Panc1 (cell line): ENCODE results near the gene CYP1A2. TPM values are rescaled to one million over a fixed set of nuclear protein-coding genes. Genes with fewer than 3 reads are reported as not detected.
A peak's percentile ranks its signal among the peaks of the same experiment; 100 is the strongest.

Experiments
- ATAC-seq: fragments of 200-7000 bp; cut with Tn5 transposase; 2 replicates; pipeline ENCODE4 v1.9.1; 2020; ENCODE audit warnings: mild to moderate bottlenecking, moderate library complexity
- BruUV-seq: library from RNA; stranded (reverse); fragments of 400-500 nt; replicated peaks from 2 replicates; lab custom pipeline; 2021; lab: Mats Ljungman, UMichigan
- CTCF ChIA-PET: fragments of 300-600 bp; sonication (Branson Sonifier 250); formaldehyde crosslinking; loops from one replicate; lab custom pipeline; 2022; ENCODE audit warnings: antibody characterized with exemption; lab: Charles Lee
- POLR2A ChIA-PET: fragments of 300-600 bp; sonication (Branson Sonifier 250); formaldehyde crosslinking; loops from one replicate; lab custom pipeline; 2022; ENCODE audit warnings: antibody characterized with exemption; lab: Charles Lee
- DNase-seq: peaks from one replicate; pipeline ENCODE4 v3.0.0-alpha.2; 2010; ENCODE audit warnings: low read depth, low spot score
- H3K27ac ChIP-seq: 2 replicates; pipeline ENCODE4 v1.5.1; 2011; ENCODE audit warnings: mild to moderate bottlenecking, low read length, inconsistent platforms
- H3K27me3 ChIP-seq: fragments of 200-500 bp; sonication (Bioruptor generic); 2 replicates; pipeline ENCODE4 v1.6.0; 2014; ENCODE audit warnings: low read length, inconsistent platforms; ENCODE audit not compliant: control insufficient read depth, insufficient read depth
- H3K36me3 ChIP-seq: fragments of 200-500 bp; sonication (Bioruptor generic); 2 replicates; pipeline ENCODE4 v1.5.1; 2014; ENCODE audit warnings: inconsistent platforms, mild to moderate bottlenecking, low read length, moderate library complexity; ENCODE audit not compliant: control insufficient read depth, insufficient read depth
- H3K4me1 ChIP-seq: 2 replicates; pipeline ENCODE4 v1.5.1; 2011; ENCODE audit warnings: inconsistent platforms, mild to moderate bottlenecking, low read length, moderate library complexity; ENCODE audit not compliant: control insufficient read depth, insufficient read depth
- H3K4me3 ChIP-seq, 2 experiments: 2 replicates each; pipeline ENCODE4 v1.5.1; 2011 to 2012; ENCODE audit warnings: low read depth in 2 of 2, low read length in 2 of 2, mild to moderate bottlenecking in 2 of 2, inconsistent platforms in 1 of 2, moderate library complexity in 1 of 2
- H3K9me3 ChIP-seq: fragments of 200-500 bp; sonication (Bioruptor generic); 2 replicates; pipeline ENCODE4 v1.5.1; 2014; ENCODE audit warnings: low read depth, mild to moderate bottlenecking, inconsistent platforms, low read length, moderate library complexity; ENCODE audit not compliant: control insufficient read depth, insufficient read depth
- CTCF ChIP-seq: fragments of 450-650 bp; IDR thresholded peaks from 2 replicates; pipeline ENCODE4 v1.5.1; 2017; ENCODE audit warnings: mild to moderate bottlenecking
- POLR2AphosphoS5 ChIP-seq: IDR thresholded peaks from 2 replicates; pipeline ENCODE4 v1.6.1; 2012; ENCODE audit warnings: mild to moderate bottlenecking, low read depth, low read length, moderate library complexity
- REST ChIP-seq, 2 experiments: IDR thresholded peaks; 2 replicates each; pipeline ENCODE4 v1.6.1; 2011 to 2012; ENCODE audit warnings: low read depth in 2 of 2, control low read depth in 1 of 2, low read length in 1 of 2, mild to moderate bottlenecking in 1 of 2, moderate library complexity in 1 of 2; ENCODE audit not compliant: insufficient read depth in 1 of 2
- SIN3A ChIP-seq: IDR thresholded peaks from 2 replicates; pipeline ENCODE4 v1.6.1; 2012; ENCODE audit warnings: low read depth, mild to moderate bottlenecking, low read length, moderate library complexity, borderline replicate concordance; ENCODE audit not compliant: insufficient read depth
- TCF7L2 ChIP-seq: IDR thresholded peaks from 2 replicates; pipeline ENCODE4 v1.6.1; 2011; ENCODE audit warnings: mild to moderate bottlenecking, low read depth, low read length, inconsistent platforms
- in situ Hi-C: cut with HindIII; loops from 2 replicates; pipeline ENCODE4 v1.10.0; 2016; ENCODE audit warnings: low sequenced_read_pairs, low pct_unique_long_range_greater_than_20kb
- intact Hi-C: fragments of 100-400 bp; cut with micrococcal nuclease; formaldehyde crosslinking; loops from one replicate; pipeline ENCODE4 v1.10.0; 2022; ENCODE audit not compliant: unreplicated experiment
- total RNA-seq: library from RNA; stranded (reverse); gene quantifications from one replicate; pipeline ENCODE4 v1.2.1, GENCODE V29; 2021; ENCODE audit not compliant: unreplicated experiment

The CYP1A2 gene
- total RNA-seq, 1 experiment from 2014 or later, result not detected

- POLR2A ChIA-PET, result no interaction called here
- in situ Hi-C loops (no loop called here), intact Hi-C loops (no loop called here)
- Histone ChIP-seq H3K27ac (no peak overlapping the region), H3K9me3 (no peaks in the 10 kb centered on the region), H3K27me3 (no peaks in the 10 kb centered on the region), H3K4me1 (peaks cover 7% of the 10 kb centered on the region; the same call in 1 of the 2 replicates), H3K4me3 (no peak overlapping the region), H3K36me3 (peaks cover 2% of the 10 kb centered on the region; the same call in 1 of the 2 replicates)
- BruUV-seq, result TSS peak; percentile 77
- ATAC-seq (no peak), DNase-seq (no peak)
- TF ChIP-seq SIN3A (no peak), POLR2AphosphoS5 (no peak), CTCF (no peak), REST (IDR thresholded peaks at IDR 0.05; ENCODE audit: insufficient read depth in 1 of 2, low read depth in 2 of 2, low read length in 1 of 2) (no peak), TCF7L2 (no peak)
- CTCF ChIA-PET, result no interaction called here
Observed at GRCh38 chr15:74802290-74802689, 53.6 kb downstream of the CYP1A2 start.

GRCh38 chr15:74802862-74803447 lies 54.3 kb downstream of the CYP1A2 start:
- no peak for DNase-seq
- CTCF ChIA-PET, result no interaction called here
- no TSS peak for BruUV-seq

More at GRCh38 chr15:74802862-74803447, 54.3 kb downstream of the CYP1A2 start:
- intact Hi-C loops, result no loop called here
- Histone ChIP-seq H3K4me3 (no peak overlapping the region), H3K27me3 (no peaks in the 10 kb centered on the region), H3K4me1 (peaks cover 7% of the 10 kb centered on the region; the same call in 1 of the 2 replicates), H3K27ac (no peak overlapping the region), H3K9me3 (no peaks in the 10 kb centered on the region), H3K36me3 (peaks cover 2% of the 10 kb centered on the region; the same call in 1 of the 2 replicates)
- ATAC-seq, result no peak
- no peak for TF ChIP-seq SIN3A
- TF ChIP-seq TCF7L2, result no peak
- TF ChIP-seq REST (IDR thresholded peaks at IDR 0.05; ENCODE audit: insufficient read depth in 1 of 2, low read depth in 2 of 2, low read length in 1 of 2), result no peak
- TF ChIP-seq POLR2AphosphoS5, result no peak
- TF ChIP-seq CTCF, result no peak
- POLR2A ChIA-PET, result no interaction called here
- in situ Hi-C loops, result no loop called here
